Left ventricle myocardium inferior (tissue), 1 donor: ENCODE results near the gene C1QC. TPM values are rescaled to one million over a fixed set of nuclear protein-coding genes. Genes with fewer than 3 reads are reported as not detected.

Experiments
- DNase-seq: peaks from one replicate; pipeline ENCODE4 v3.0.0-alpha.2; 2020
- H3K27ac ChIP-seq: fragments of 200-600 bp; replicated peaks from 2 replicates; pipeline ENCODE4 v1.8.0; 2021
- H3K27me3 ChIP-seq: fragments of 200-600 bp; 2 replicates; pipeline ENCODE4 v1.8.0; 2021; ENCODE audit warnings: low read depth
- H3K36me3 ChIP-seq: fragments of 200-600 bp; 2 replicates; pipeline ENCODE4 v1.8.0; 2021
- H3K4me1 ChIP-seq: fragments of 200-600 bp; 2 replicates; pipeline ENCODE4 v1.8.0; 2021
- H3K4me3 ChIP-seq: fragments of 200-600 bp; 2 replicates; pipeline ENCODE4 v1.8.0; 2021; ENCODE audit warnings: mild to moderate bottlenecking, moderate library complexity
- H3K9me3 ChIP-seq: fragments of 200-600 bp; replicated peaks from 2 replicates; pipeline ENCODE4 v1.8.0; 2021
- intact Hi-C: fragments of 100-400 bp; cut with micrococcal nuclease; formaldehyde crosslinking; loops from one replicate; pipeline ENCODE4 v1.11.0; 2022
- total RNA-seq: library from RNA; stranded (reverse); fragmentation: NEBNext Ultra II Directional; extraction: Animal tissue kit (Norgen Biotek cat#: 25700); gene quantifications from one replicate; pipeline ENCODE4 v1.2.1, GENCODE V29; 2021
- TF ChIP-seq, protein P1 (sequence below): fragments of 200-600 bp; IDR thresholded peaks from 2 replicates; pipeline ENCODE4 v1.8.0; 2021; ENCODE audit warnings: antibody characterized with exemption, mild to moderate bottlenecking, borderline replicate concordance
- donor health status: DM: no; HTN: yes; CAD: no; lungs with severe emphysema.

Gene C1QC
- total RNA-seq, 1 donor from 2014 or later, result 76.6 TPM

DNA sequence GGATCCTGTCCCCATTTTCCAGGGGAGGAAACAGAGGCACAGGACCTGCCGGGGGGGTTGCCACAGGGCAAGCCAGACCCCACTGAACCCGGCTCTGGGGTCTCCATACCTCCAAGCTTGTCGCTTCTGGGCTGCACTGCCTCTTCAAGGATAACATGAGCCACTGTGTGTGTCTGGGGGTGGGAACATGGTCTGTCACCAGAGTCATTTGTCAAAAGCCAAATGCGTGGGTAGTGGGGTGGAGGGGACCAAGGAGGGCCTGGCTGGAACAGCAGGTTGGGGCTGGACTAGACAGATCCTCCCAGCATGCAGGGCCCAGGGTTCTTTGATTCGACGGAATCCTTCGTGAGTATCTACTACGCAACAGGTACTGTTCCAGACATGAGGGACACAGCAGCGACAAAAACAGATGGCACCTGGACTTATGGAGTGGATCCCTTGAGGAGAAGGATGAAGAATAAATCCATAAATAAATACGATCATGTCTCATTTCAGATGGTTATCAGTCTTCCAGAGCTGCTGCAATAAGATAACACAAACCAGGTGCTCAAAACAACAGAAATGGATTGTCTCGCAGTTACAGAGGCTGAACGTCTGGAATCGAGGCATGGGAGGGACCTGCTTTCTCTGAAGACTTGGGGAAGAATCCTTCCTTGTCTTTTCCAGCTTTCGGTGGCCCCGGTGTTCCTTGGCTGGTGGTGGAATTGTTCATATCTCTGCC lies 38.3 kb downstream of the C1QC start:
- TF ChIP-seq, protein P1, sequence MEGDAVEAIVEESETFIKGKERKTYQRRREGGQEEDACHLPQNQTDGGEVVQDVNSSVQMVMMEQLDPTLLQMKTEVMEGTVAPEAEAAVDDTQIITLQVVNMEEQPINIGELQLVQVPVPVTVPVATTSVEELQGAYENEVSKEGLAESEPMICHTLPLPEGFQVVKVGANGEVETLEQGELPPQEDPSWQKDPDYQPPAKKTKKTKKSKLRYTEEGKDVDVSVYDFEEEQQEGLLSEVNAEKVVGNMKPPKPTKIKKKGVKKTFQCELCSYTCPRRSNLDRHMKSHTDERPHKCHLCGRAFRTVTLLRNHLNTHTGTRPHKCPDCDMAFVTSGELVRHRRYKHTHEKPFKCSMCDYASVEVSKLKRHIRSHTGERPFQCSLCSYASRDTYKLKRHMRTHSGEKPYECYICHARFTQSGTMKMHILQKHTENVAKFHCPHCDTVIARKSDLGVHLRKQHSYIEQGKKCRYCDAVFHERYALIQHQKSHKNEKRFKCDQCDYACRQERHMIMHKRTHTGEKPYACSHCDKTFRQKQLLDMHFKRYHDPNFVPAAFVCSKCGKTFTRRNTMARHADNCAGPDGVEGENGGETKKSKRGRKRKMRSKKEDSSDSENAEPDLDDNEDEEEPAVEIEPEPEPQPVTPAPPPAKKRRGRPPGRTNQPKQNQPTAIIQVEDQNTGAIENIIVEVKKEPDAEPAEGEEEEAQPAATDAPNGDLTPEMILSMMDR, result no peak
- DNase-seq, result no peak
- intact Hi-C loops, result no loop called here
- Histone ChIP-seq H3K27me3 (peaks cover 72% of the 10 kb centered on the region), H3K4me1 (no peaks in the 10 kb centered on the region), H3K27ac (no peak overlapping the region), H3K36me3 (no peaks in the 10 kb centered on the region), H3K4me3 (no peak overlapping the region), H3K9me3 (no peaks in the 10 kb centered on the region)

DNA sequence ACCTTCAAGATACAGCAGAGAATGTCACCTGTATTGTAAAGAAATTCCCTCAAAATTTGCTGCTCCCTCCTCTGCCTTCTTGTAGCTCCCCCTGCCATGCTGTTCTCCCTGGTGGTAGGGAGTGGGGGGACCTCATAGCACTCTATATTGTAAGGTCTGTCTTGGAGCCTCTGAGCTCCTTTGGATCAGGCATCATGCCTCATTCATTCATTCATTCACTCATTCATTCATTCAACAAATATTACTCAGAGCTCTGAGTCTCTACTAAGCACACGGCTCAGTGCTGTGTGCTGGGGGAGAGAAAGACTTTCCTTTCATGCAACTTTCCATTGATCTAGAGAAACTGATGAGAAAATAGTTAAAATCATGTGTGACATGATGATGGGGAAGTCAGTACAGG lies 40.1 kb downstream of the C1QC start:
- Histone ChIP-seq H3K27me3 (peaks cover 77% of the 10 kb centered on the region), H3K4me1 (no peaks in the 10 kb centered on the region), H3K36me3 (no peaks in the 10 kb centered on the region), H3K27ac (no peak overlapping the region), H3K9me3 (no peaks in the 10 kb centered on the region), H3K4me3 (no peak overlapping the region)
- intact Hi-C loops, result no loop called here
- DNase-seq, result no peak
- TF ChIP-seq, protein P1, result no peak

DNA sequence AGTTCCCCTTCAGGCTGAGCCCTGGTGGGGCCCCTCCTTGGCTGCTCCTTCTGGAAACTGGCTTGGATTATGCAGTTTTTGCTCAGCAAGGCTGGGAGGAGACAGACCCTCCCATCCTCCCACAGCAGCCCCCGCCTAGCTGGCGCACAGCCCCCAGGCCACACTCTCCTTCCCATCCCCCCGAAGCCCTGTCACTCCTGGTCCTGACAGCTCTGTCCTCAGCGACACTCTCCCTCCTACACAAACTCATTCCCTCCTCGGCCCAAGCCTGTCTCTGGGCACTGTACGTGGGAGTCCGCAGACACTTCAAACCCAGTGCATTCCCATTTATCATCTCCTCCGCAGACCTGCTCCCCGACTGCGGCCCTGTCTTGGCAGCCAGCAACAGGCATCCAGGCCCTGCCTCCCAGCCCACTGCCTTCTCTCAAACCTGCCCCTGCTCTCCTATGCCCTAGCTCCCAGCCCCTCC lies 42.2 kb downstream of the C1QC start:
- TF ChIP-seq, protein P1, result no peak
- intact Hi-C loops, result no loop called here

DNA sequence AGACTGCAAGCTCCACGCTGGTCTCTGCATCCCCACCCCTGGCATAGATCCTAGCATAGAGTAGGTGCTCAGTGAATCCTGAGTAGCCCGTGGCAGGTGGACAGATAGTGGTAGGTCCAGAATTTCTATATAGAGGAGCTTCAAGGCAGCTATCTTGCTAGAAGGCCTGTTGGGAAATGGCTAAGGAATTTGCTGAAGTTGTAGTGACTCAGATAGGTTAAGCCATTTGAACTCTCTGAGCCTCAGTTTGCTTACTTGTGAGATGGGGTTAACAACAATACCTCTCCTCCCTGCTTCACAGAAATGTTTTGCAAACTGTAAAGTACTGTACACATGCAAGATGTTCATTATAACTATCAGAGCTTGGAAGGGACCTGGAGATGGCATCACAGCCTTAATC lies 43.8 kb downstream of the C1QC start:
- TF ChIP-seq, protein P1, result no peak
- H3K4me1 ChIP-seq, result no peaks in the 10 kb centered on the region
- DNase-seq, result no peak
- no peaks in the 10 kb centered on the region for H3K9me3 ChIP-seq
- no peak overlapping the region for H3K27ac ChIP-seq
- no peak overlapping the region for H3K4me3 ChIP-seq
- H3K27me3 ChIP-seq, result peaks cover 82% of the 10 kb centered on the region
- no peaks in the 10 kb centered on the region for H3K36me3 ChIP-seq
- intact Hi-C loops, result no loop called here

More for the DNA sequence above, 42.2 kb downstream of the C1QC start:
- Histone ChIP-seq H3K9me3 (no peaks in the 10 kb centered on the region), H3K27me3 (peaks cover 90% of the 10 kb centered on the region), H3K4me3 (no peak overlapping the region), H3K36me3 (no peaks in the 10 kb centered on the region), H3K4me1 (no peaks in the 10 kb centered on the region), H3K27ac (no peak overlapping the region)
- no peak for DNase-seq

DNA sequence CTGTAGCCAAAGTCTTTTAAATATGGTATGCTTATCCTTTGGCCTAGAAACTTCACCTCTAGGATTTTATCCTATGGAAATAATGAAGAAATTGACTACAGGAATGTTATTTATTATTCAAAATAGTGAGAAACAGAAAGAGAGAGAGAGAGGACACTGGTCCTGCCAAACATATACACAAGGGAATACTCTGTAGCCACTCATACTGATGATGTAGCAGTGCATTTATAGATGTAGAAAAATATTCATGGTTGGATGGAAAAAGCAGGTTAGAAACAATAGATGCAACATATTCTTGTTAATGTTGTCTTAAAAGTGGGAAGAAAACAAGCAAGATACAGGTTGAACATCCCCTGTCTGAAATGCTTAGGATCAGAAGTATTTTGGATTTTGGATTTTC lies 45.0 kb downstream of the C1QC start:
- Histone ChIP-seq H3K9me3 (no peaks in the 10 kb centered on the region), H3K27ac (no peak overlapping the region), H3K4me1 (no peaks in the 10 kb centered on the region), H3K36me3 (no peaks in the 10 kb centered on the region), H3K27me3 (peaks cover 74% of the 10 kb centered on the region), H3K4me3 (no peak overlapping the region)
- intact Hi-C loops, result no loop called here
- TF ChIP-seq, protein P1, result no peak
- DNase-seq, result no peak
